HG03064 (cell line): Measurements from ENCODE around the gene CSHL1.
"Not testable (repeated sequence)": the region's sequence is repeated elsewhere in the genome, so short reads cannot be mapped to it uniquely, and the experiment has no call there.

ENCODE experiments used
- ATAC-seq: cut with Tn5 transposase; IDR thresholded peaks from one replicate; pipeline ENCODE4 v1.9.1; 2021; ENCODE audit warnings: low read depth; ENCODE audit not compliant: unreplicated experiment

CSHL1 gene

DNA sequence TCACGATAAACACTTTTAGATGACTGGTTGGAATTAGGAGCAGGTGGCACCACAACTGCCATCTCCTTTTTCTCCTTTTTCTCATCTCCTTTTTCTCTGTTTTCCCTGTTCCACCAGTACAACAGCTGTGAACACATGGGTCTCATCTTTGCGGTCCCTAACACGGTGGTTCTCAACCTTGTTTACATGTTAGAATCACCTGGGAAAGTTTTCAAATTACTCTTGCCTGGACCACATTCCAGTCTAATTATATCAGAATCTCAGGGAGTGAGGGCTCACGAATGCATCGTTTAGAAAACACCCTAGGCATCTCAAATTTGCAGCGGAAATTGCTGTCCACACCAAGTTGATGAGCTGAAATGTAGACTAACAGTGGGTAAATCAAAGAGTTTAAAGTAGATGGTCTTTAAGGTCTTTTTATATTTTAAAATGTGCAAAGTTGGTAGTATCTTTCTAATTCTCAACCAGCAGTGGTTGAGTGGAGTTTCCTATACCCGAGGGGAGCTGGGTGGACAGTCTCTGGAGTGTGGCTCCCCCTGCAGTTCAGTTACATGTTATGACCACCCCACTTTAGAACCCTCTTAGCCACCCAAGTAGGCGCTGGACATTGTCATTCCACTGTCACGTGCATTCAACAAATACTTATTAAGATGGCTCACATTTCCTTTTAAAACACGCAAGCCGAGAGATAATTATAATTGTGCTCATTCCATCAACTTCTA is 18.6 kb downstream of the CSHL1 start:
- ATAC-seq = not testable (repeated sequence)

DNA sequence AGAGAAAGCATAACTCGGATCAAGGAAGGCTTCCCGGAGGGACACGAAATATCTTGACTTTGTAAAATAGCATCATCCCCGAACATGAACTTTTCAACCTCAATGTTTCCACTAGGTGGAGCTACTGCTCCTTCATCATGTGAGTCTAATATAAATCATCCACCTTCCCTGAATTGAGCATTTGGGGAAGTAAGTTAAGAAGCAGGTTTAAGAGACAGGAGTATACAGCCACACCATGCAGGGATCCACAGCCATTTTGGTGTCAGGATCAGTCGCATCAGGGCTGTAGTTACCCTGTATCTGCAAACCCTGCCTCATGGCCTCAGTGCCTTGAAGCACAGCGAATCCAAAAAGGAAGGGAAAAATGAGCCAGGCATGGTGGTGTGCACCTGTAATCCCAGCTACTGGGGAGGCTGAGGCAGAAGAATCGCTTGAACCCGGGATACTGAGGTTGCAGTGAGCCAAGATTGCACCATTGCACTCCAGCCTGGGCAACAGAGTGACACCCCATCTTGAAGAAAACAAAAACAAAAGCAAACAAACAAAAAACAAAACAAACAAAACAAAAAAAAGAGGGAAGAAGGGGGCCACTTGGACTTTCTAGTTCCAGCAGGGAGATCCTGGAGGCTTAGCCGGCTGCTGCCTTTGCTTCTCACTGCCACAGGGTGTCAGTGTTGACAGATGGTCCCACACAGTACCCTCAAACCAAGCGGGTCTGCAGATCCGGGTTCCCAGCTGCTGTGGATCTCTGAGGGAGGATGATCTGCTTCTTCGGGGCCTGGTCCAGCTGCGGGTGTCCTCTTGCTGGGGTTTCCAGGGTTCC is 21.8 kb downstream of the CSHL1 start:
- ATAC-seq = not testable (repeated sequence)

DNA sequence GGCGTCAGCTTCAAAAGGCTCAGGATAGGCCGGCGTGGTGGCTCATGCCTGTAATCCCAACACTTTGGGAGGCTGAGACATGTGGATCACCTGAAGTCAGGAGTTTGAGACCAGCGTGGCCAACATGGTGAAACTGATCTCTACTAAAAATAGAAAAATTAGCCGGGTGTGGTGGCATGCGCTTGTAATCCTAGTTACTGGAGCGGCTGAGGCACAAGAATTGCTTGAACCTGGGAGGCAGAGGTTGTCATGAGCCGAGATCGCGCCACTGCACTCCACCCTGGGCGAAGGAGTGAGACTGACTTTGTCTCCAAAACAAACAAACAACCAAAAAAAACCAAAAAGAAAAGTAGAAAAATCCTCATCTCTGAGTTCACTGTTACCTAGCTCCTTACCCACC is 25.9 kb downstream of the CSHL1 start:
- ATAC-seq = not testable (repeated sequence)

GRCh38 chr17:63882626-63883126 is 28.4 kb downstream of the CSHL1 start:
- ATAC-seq = not testable (repeated sequence)

DNA sequence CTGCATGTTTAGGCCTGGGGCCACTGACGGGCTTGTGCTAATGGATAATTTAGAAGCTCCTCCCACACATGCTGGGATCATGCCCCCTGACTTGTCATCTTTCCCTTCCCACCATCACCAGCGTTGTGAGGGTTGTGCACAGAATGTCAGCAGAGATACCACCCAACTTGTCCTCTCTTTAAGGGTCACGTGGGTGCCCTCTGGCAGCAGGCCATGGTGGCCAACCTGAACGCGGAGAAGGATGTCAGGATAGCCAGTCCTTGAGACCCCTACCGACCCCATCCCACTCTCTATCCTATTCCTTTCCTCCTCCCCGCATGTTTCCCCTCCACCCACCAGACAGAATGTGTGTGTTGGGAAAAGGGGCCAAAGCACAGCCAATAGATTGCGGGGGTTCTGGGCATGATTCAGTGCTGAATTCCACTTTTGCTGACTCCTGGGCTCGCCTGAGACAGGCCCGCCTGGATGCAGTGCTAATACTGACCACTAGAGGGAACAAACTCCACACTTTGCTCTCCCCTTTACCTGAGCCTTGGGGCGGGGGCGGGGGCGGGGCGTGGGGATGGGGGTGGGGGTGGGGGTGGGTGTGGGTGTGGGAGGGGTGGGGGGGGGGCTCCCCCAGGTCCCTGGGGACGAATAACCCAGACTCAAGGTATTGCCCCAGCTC is 29.0 kb downstream of the CSHL1 start, which contains the start of gene GH2:
Gene GH2 (minus strand): TSS at position 10 of the 667 bp plus-strand sequence. CDS start 143 bp downstream, outside the sequence.
- ATAC-seq = no peak

- ATAC-seq = not testable (repeated sequence)
These were observed 29.7 kb downstream of the CSHL1 start for GRCh38 chr17:63881337-63881736.

DNA sequence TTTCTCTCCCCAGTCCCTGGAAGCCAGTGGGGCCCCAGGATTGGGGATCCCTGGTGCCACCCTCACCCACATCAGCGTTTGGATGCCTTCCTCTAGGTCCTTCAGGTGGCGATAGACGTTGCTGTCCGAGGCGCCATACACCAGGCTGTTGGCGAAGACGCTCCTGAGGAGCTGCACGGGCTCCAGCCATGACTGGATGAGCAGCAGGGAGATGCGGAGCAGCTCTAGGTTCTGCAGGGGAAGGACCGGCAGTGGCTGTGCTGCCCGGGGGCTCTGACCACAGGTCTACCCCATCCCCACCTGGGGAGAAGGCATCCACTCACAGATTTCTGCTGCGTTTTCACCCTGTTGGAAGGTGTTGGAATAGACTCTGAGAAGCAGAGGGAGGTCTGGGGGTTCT is 30.4 kb downstream of the CSHL1 start:
- ATAC-seq = no peak

DNA sequence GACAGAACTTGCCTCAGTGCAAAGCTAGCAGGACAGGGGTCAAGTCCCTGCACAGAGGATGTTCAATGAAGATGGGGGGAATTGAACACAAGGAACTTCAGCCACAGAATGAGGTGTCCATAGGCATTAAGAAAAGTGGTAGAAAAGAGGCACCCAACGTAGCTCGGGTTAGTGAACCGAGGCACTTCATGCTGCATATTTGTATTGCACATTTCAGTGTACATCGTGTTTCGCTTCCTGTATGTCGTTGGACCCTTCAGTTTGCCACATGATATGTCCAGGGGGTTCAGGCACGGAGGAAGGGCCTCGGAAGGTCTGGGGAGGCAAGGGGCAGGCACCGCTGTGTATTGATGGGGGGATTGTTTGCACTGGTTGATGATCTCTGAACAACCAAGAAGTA is 32.6 kb downstream of the CSHL1 start:
- ATAC-seq = not testable (repeated sequence)

GRCh38 chr17:63874693-63875092 is 36.4 kb downstream of the CSHL1 start:
- not testable (repeated sequence) for ATAC-seq

GRCh38 chr17:63874061-63874626 is 36.9 kb downstream of the CSHL1 start:
- not testable (repeated sequence) for ATAC-seq

DNA sequence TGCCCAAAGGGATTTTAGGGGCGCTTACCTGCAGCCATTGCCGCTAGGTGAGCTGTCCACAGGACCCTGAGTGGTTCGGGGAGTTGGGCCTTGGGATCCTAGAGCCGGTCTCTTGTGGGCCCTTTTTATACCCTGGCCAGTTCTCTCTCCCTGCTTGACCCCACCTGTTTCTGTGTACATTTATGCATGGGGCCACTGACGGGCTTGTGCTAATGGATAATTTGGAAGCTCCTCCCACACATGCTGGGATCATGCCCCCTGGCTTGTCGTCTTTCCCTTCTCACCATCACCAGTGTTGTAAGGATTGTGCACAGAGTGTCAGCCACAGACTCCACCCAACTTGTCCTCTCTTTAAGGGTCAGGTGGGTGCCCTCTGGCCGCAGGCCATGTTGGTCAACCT is 37.5 kb downstream of the CSHL1 start, which contains the start of gene CSH2:
Gene CSH2 (minus strand): TSS at position 101 of the 400 bp plus-strand sequence. CDS start 63 bp downstream, at position 38.
- not testable (repeated sequence) for ATAC-seq

GRCh38 chr17:63871646-63872365 is 39.3 kb downstream of the CSHL1 start:
- ATAC-seq = not testable (repeated sequence)

DNA sequence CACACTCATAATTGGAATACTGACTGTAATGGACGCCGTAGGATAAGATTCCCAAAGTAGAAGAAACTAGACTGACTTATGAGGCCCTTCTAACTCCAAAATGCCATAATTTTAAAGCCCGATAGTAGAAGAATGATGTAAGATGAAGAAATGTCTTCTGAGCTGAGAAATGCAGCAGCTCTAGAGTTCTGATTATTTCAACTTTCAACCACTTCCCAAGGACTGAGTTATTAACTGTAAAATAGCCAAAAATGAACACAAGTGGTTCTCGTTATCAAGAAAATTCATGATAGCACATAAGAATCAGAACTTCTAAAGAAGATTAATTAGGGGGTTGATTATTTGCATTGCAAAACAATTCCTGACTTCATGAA is 40.8 kb downstream of the CSHL1 start:
- ATAC-seq = not testable (repeated sequence)

- ATAC-seq = not testable (repeated sequence)
These were observed 41.4 kb downstream of the CSHL1 start for GRCh38 chr17:63869491-63870291.

- ATAC-seq = not testable (repeated sequence)
These were observed 44.4 kb downstream of the CSHL1 start for GRCh38 chr17:63866625-63867024.
